ENCODE measurements around the gene PDLIM4. TPM values are rescaled to one million over a fixed set of nuclear protein-coding genes. Genes with fewer than 3 reads are reported as not detected.

Gene PDLIM4
- total RNA-seq, 1 donor from 2014 or later = 55.1 TPM

- Mint-ChIP-seq H3K36me3 (ENCODE audit: low read depth) (no peaks in the 10 kb centered on the region), H3K9me3 (ENCODE audit: low read depth) (no peaks in the 10 kb centered on the region), H3K4me1 (ENCODE audit: low read depth) (peaks cover 55% of the 10 kb centered on the region), H3K27ac (ENCODE audit: unreplicated experiment) (peak overlapping the region; percentile 98), H3K4me3 (ENCODE audit: unreplicated experiment) (peak overlapping the region; percentile 82), H3K27me3 (ENCODE audit: low read depth) (no peaks in the 10 kb centered on the region)
- DNase-seq (ENCODE audit: low spot score) = no peak
- TF ChIP-seq CTCF (IDR thresholded peaks at IDR 0.05) = no peak
Measured at GRCh38 chr5:132227235-132227484, 30.3 kb upstream of the PDLIM4 start.

GRCh38 chr5:132227485-132228240 is 29.8 kb upstream of the PDLIM4 start, which contains the start of gene P4HA2:
Gene P4HA2 (minus strand): TSS chr5:132227853. CDS start chr5:132218626, 9,227 bp downstream.
- H3K9me3 Mint-ChIP-seq (ENCODE audit: low read depth) = no peaks in the 10 kb centered on the region
- H3K4me1 Mint-ChIP-seq (ENCODE audit: low read depth) = peaks cover 50% of the 10 kb centered on the region
- no peaks in the 10 kb centered on the region for H3K27me3 Mint-ChIP-seq (ENCODE audit: low read depth)
- peak within 1 kb of the TSS; percentile 98 for H3K27ac Mint-ChIP-seq (ENCODE audit: unreplicated experiment)
- DNase-seq (ENCODE audit: low spot score) = no peak
- H3K4me3 Mint-ChIP-seq (ENCODE audit: unreplicated experiment) = peak within 1 kb of the TSS; percentile 82
- H3K36me3 Mint-ChIP-seq (ENCODE audit: low read depth) = no peaks in the 10 kb centered on the region
- no peak for TF ChIP-seq CTCF (IDR thresholded peaks at IDR 0.05)

DNA sequence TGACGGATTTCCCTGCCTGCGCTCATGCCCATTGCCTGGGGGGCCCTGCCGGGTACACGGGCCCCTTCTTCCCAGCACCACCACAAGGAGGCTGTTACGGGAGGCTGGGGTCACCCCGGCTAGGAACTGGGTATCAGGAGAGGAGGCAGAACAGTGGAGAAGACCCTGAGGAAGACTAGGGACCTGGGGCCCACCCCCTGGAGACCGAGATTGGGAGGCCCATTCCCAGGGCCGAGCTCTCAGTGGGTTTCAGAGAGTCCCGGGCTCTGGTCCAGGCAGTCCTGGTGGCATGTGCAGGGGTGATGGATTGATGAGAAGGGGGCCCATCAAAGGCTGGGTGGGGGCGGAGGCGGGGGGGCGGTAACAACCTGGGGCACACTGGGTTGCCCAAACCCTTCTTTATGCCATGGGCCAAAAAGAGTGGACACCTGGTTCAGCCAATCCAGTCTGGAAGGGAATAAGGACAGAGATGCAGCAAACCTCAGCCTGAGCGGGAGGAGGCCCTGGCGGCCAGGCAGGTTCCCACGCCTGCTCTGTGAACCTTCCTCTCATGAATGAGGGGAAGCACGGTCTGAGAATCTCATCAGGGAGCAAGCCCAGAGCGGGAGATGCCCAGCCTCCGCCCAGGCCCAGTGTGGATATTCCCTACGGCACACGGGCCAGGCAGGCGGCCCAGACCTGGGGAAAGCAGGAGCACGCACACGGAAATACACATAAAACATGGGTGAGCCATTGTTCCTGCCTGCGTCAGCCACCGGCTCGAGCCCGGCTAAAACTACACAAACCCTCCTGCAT is 29.1 kb upstream of the PDLIM4 start:
- peak overlapping the region; percentile 42 for H3K27ac Mint-ChIP-seq (ENCODE audit: unreplicated experiment)
- peak; percentile 54 for DNase-seq (ENCODE audit: low spot score)
- peaks cover 42% of the 10 kb centered on the region for H3K4me1 Mint-ChIP-seq (ENCODE audit: low read depth)
- H3K4me3 Mint-ChIP-seq (ENCODE audit: unreplicated experiment) = peak overlapping the region; percentile 82
- no peaks in the 10 kb centered on the region for H3K9me3 Mint-ChIP-seq (ENCODE audit: low read depth)
- H3K36me3 Mint-ChIP-seq (ENCODE audit: low read depth) = no peaks in the 10 kb centered on the region
- peak; percentile 54 for TF ChIP-seq CTCF (IDR thresholded peaks at IDR 0.05)
- H3K27me3 Mint-ChIP-seq (ENCODE audit: low read depth) = no peaks in the 10 kb centered on the region

GRCh38 chr5:132229236-132229635 is 28.3 kb upstream of the PDLIM4 start:
- Mint-ChIP-seq H3K4me3 (ENCODE audit: unreplicated experiment) (peak overlapping the region; percentile 49), H3K27ac (ENCODE audit: unreplicated experiment) (peak overlapping the region; percentile 9), H3K9me3 (ENCODE audit: low read depth) (no peaks in the 10 kb centered on the region), H3K36me3 (ENCODE audit: low read depth) (no peaks in the 10 kb centered on the region), H3K4me1 (ENCODE audit: low read depth) (peaks cover 34% of the 10 kb centered on the region), H3K27me3 (ENCODE audit: low read depth) (no peaks in the 10 kb centered on the region)
- DNase-seq (ENCODE audit: low spot score) = no peak
- TF ChIP-seq CTCF (IDR thresholded peaks at IDR 0.05) = no peak

GRCh38 chr5:132230871-132231270 is 26.6 kb upstream of the PDLIM4 start:
- TF ChIP-seq CTCF (IDR thresholded peaks at IDR 0.05) = no peak
- no peaks in the 10 kb centered on the region for H3K36me3 Mint-ChIP-seq (ENCODE audit: low read depth)
- H3K9me3 Mint-ChIP-seq (ENCODE audit: low read depth) = no peaks in the 10 kb centered on the region
- DNase-seq (ENCODE audit: low spot score) = no peak
- H3K27ac Mint-ChIP-seq (ENCODE audit: unreplicated experiment) = no peak overlapping the region
- H3K4me1 Mint-ChIP-seq (ENCODE audit: low read depth) = peaks cover 18% of the 10 kb centered on the region
- no peak overlapping the region for H3K4me3 Mint-ChIP-seq (ENCODE audit: unreplicated experiment)
- no peaks in the 10 kb centered on the region for H3K27me3 Mint-ChIP-seq (ENCODE audit: low read depth)

All from chondrocyte (in vitro differentiated cells).